BLaER1 treated with 17β-estradiol and CSF1 and Interleukin-3, amounts not matched to agents 10 nM and 100 nM (cell line): ENCODE results near the gene FGD3.
A peak's percentile ranks its signal among the peaks of the same experiment; 100 is the strongest.

Experiments
- H3K27ac ChIP-seq, 11 experiments: shearing (Covaris generic); formaldehyde crosslinking; 2 replicates each; pipeline ENCODE4 v1.8.1; 2022
- H3K27me3 ChIP-seq, 11 experiments: shearing (Covaris generic); formaldehyde crosslinking; 2 replicates each; pipeline ENCODE4 v1.8.1; 2022
- H3K36me3 ChIP-seq, 11 experiments: shearing (Covaris generic); formaldehyde crosslinking; 2 replicates each; pipeline ENCODE4 v1.8.1; 2022
- H3K4me1 ChIP-seq, 10 experiments: shearing (Covaris generic); formaldehyde crosslinking; 2 replicates each; pipeline ENCODE4 v1.8.1; 2022
- H3K4me2 ChIP-seq, 11 experiments: shearing (Covaris generic); formaldehyde crosslinking; 2 replicates each; pipeline ENCODE4 v1.8.1; 2022
- H3K4me3 ChIP-seq, 10 experiments: shearing (Covaris generic); formaldehyde crosslinking; 2 replicates each; pipeline ENCODE4 v1.8.1; 2022
- H3K9ac ChIP-seq, 11 experiments: shearing (Covaris generic); formaldehyde crosslinking; 2 replicates each; pipeline ENCODE4 v1.8.1; 2022
- H3K9me3 ChIP-seq, 11 experiments: shearing (Covaris generic); formaldehyde crosslinking; replicated peaks in 1 of 11; 2 replicates each; pipeline ENCODE4 v1.8.1; 2022
- H4K20me1 ChIP-seq, 11 experiments: shearing (Covaris generic); formaldehyde crosslinking; 2 replicates each; pipeline ENCODE4 v1.8.1; 2022
- Cebpa-rat ChIP-seq, 11 experiments: shearing (Covaris generic); IDR thresholded peaks; 2 replicates each; pipeline ENCODE4 v1.8.1; 2022

FGD3 gene

GRCh38 chr9:93057042-93057702 lies 109.8 kb downstream of the FGD3 start:
- no peak overlapping the region for H3K4me3 ChIP-seq
- TF ChIP-seq Cebpa-rat (IDR thresholded peaks at IDR 0.05) = no peak
- 0 out of 22 replicates have a peak overlapping the region, but pooled peaks of 2 of the 11 experiments have one; percentile 3 to 50 for H3K9ac ChIP-seq
- H3K27me3 ChIP-seq = no peaks in the 10 kb centered on the region
- peaks cover 0 to 6% (median 0%) of the 10 kb centered on the region in 11 experiments; a peak in 2 of 22 replicates for H4K20me1 ChIP-seq
- no peaks in the 10 kb centered on the region for H3K9me3 ChIP-seq
- H3K36me3 ChIP-seq = no peaks in the 10 kb centered on the region
- peak overlapping the region in 5 of 11 experiments; percentile 43 to 75 (median 71); a peak in 10 of 22 replicates for H3K27ac ChIP-seq
- peak overlapping the region in 7 of 11 experiments; percentile 27 to 97 (median 74); a peak in 13 of 22 replicates for H3K4me2 ChIP-seq
- peaks cover 65 to 92% (median 87%) of the 10 kb centered on the region in 10 experiments for H3K4me1 ChIP-seq

GRCh38 chr9:93057703-93058354 lies 110.5 kb downstream of the FGD3 start:
- peak overlapping the region in 7 of 11 experiments; percentile 38 to 75 (median 66); a peak in 12 of 22 replicates for H3K27ac ChIP-seq

DNA sequence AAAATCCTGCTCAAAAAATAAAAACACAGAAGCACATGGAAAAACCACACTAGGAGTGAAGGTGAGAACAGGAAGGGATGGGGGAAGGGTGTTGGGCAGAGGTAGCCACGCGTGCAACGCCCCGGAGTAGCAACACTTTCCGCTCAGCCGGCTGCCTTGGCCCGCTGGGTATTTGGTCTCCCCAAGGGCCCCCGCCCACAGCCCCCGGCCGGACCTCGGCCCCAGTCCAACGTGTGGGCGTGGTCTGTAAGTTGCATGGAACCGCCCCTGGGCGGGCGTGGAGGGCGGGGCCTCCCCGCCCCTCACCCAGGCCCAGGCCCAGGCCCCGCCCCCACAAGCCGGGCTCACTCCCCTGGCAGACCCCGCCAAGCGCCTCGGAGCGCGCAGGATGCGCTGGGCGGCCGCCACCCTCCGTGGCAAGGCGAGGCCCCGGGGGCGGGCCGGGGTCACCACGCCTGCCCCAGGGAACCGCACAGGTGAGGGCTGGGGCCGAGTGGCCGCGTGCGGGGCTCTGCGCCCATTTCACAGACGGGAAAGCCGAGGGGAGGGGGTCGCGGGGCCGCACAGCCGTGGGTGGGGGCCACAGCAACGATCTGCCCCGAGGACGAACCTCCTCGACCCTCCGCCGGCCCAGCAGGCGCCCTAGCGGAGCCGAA lies 111.2 kb downstream of the FGD3 start, which contains the start of gene SUSD3:
Gene SUSD3, plus strand, starts transcription at position 347 of the 656 bp plus-strand sequence. Its CDS starts 42 bp downstream, at position 389.
- Histone ChIP-seq H3K36me3 (no peaks in the 10 kb centered on the region), H3K27ac (peak within 1 kb of the TSS; percentile 12 to 89 (median 73); a peak in 21 of 22 replicates), H4K20me1 (peaks cover 0 to 11% (median 0%) of the 10 kb centered on the region in 11 experiments; a peak in 2 of 22 replicates), H3K9me3 (no peaks in the 10 kb centered on the region), H3K4me1 (peaks cover 70 to 96% (median 91%) of the 10 kb centered on the region in 10 experiments), H3K27me3 (no peaks in the 10 kb centered on the region), H3K4me3 (peak within 1 kb of the TSS; percentile 54 to 73 (median 62)), H3K9ac (peak within 1 kb of the TSS; percentile 66 to 80 (median 73)), H3K4me2 (peak within 1 kb of the TSS; percentile 87 to 99 (median 94))
- TF ChIP-seq Cebpa-rat (IDR thresholded peaks at IDR 0.05) = no peak

More at GRCh38 chr9:93057703-93058354, 110.5 kb downstream of the FGD3 start:
- no peaks in the 10 kb centered on the region for H3K36me3 ChIP-seq
- no peak for TF ChIP-seq Cebpa-rat (IDR thresholded peaks at IDR 0.05)
- H3K9ac ChIP-seq = peak overlapping the region in 4 of 11 experiments; percentile 41 to 52 (median 50); a peak in 5 of 22 replicates
- peaks cover 0 to 9% (median 0%) of the 10 kb centered on the region in 11 experiments; a peak in 2 of 22 replicates for H4K20me1 ChIP-seq
- no peaks in the 10 kb centered on the region for H3K9me3 ChIP-seq
- peaks cover 70 to 96% (median 91%) of the 10 kb centered on the region in 10 experiments for H3K4me1 ChIP-seq
- H3K4me2 ChIP-seq = peak overlapping the region in 9 of 11 experiments; percentile 24 to 97 (median 74); a peak in 16 of 22 replicates
- no peak overlapping the region for H3K4me3 ChIP-seq
- H3K27me3 ChIP-seq = no peaks in the 10 kb centered on the region

DNA sequence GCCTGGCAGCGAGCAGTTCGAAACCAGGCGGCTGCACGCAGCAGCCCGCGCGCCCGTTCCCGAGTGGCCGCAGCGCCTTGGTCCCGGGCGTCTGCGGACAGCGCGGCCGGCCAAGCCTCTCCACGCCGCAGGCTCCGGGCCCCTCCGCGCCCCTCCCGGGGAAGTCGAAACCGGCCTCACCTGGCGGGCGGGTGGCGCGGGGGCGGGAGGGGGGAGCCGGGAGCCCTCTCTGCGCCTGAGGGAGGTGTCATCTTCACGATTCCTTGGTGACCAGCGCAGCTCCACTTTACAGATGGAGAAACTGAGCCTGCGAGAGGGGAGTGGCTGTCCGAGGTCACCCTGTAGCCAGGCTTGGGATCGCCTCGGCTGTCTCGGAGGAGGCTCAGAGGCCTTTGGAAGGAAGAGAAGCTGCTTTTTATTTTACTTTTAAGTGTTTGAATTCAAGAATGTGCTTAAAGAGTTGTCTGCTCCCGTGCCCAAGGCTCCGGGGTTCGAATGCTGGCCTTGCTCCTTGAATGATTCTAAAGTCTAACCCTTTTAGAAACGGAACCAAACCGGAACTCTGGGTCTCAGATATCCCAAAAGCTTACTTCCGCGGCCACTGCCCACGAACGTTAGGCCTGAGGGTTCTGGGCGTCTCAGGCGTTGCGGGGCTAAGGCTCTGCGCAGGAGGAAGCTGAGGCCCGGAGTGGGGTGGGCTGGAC lies 111.8 kb downstream of the FGD3 start:
- H3K9me3 ChIP-seq = no peaks in the 10 kb centered on the region
- no peaks in the 10 kb centered on the region for H3K27me3 ChIP-seq
- H3K36me3 ChIP-seq = no peaks in the 10 kb centered on the region
- H4K20me1 ChIP-seq = peaks cover 0 to 11% (median 0%) of the 10 kb centered on the region in 11 experiments; a peak in 2 of 22 replicates
- peak overlapping the region; percentile 54 to 73 (median 62) for H3K4me3 ChIP-seq
- H3K27ac ChIP-seq = peak overlapping the region; percentile 12 to 89 (median 73); a peak in 21 of 22 replicates
- peaks cover 70 to 96% (median 91%) of the 10 kb centered on the region in 10 experiments for H3K4me1 ChIP-seq
- peak overlapping the region; percentile 66 to 80 (median 73) for H3K9ac ChIP-seq
- peak overlapping the region; percentile 87 to 99 (median 94) for H3K4me2 ChIP-seq
- no peak for TF ChIP-seq Cebpa-rat (IDR thresholded peaks at IDR 0.05)

GRCh38 chr9:93059715-93060578 lies 112.6 kb downstream of the FGD3 start:
- peak overlapping the region; percentile 54 to 73 (median 62) for H3K4me3 ChIP-seq
- peak overlapping the region; percentile 54 to 80 (median 71) for H3K9ac ChIP-seq
- TF ChIP-seq Cebpa-rat (IDR thresholded peaks at IDR 0.05) = no peak
- no peaks in the 10 kb centered on the region for H3K9me3 ChIP-seq
- H3K4me2 ChIP-seq = peak overlapping the region; percentile 87 to 99 (median 94)
- H3K27ac ChIP-seq = peak overlapping the region; percentile 12 to 89 (median 73); a peak in 21 of 22 replicates
- peaks cover 0 to 11% (median 0%) of the 10 kb centered on the region in 11 experiments; a peak in 2 of 22 replicates for H4K20me1 ChIP-seq
- H3K36me3 ChIP-seq = no peaks in the 10 kb centered on the region
- no peaks in the 10 kb centered on the region for H3K27me3 ChIP-seq
- peaks cover 70 to 96% (median 91%) of the 10 kb centered on the region in 10 experiments for H3K4me1 ChIP-seq

GRCh38 chr9:93060746-93061259 lies 113.5 kb downstream of the FGD3 start:
- H3K9me3 ChIP-seq = no peaks in the 10 kb centered on the region
- H3K4me3 ChIP-seq = peak overlapping the region in 2 of 10 experiments; percentile 65 to 73; a peak in 3 of 20 replicates
- H3K9ac ChIP-seq = peak overlapping the region in 9 of 11 experiments; percentile 3 to 80 (median 69); a peak in 6 of 22 replicates
- no peaks in the 10 kb centered on the region for H3K27me3 ChIP-seq
- H3K36me3 ChIP-seq = no peaks in the 10 kb centered on the region
- H4K20me1 ChIP-seq = peaks cover 0 to 11% (median 0%) of the 10 kb centered on the region in 11 experiments; a peak in 2 of 22 replicates
- H3K4me1 ChIP-seq = peaks cover 70 to 96% (median 91%) of the 10 kb centered on the region in 10 experiments
- peak overlapping the region in 9 of 11 experiments; percentile 21 to 89 (median 76); a peak in 15 of 22 replicates for H3K27ac ChIP-seq
- TF ChIP-seq Cebpa-rat (IDR thresholded peaks at IDR 0.05) = no peak
- H3K4me2 ChIP-seq = peak overlapping the region; percentile 87 to 99 (median 94)

DNA sequence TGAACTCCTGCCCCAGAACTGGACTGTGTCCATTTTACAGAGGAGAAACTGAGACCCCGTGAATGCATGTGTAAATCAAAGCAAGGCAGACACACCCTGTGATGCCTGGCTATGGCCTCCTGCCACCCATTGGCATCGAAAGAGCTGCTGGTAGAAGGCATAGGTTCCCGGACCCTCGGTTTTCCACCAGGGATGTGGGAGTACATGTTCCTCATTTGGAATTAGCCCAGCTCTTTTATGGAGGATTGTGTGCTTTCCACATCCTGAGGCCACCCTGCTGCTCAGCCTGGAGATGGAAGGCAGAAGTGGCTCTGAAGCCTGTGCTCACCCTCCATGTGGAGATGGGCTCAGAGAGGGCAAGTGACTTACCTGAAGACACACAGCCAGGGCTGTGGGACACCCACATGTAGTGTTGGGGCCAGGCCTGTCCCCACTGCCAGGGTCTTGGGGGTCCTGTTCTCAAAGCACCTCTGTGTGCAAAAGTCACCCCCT lies 114.0 kb downstream of the FGD3 start:
- H3K9ac ChIP-seq = peak overlapping the region in 9 of 11 experiments; percentile 3 to 80 (median 54); a peak in 12 of 22 replicates
- H3K4me1 ChIP-seq = peaks cover 71 to 98% (median 91%) of the 10 kb centered on the region in 10 experiments
- H3K4me2 ChIP-seq = peak overlapping the region; percentile 87 to 99 (median 94)
- no peaks in the 10 kb centered on the region for H3K9me3 ChIP-seq
- H3K27me3 ChIP-seq = no peaks in the 10 kb centered on the region
- TF ChIP-seq Cebpa-rat (IDR thresholded peaks at IDR 0.05) = no peak
- no peaks in the 10 kb centered on the region for H3K36me3 ChIP-seq
- peaks cover 0 to 11% (median 0%) of the 10 kb centered on the region in 11 experiments; a peak in 2 of 22 replicates for H4K20me1 ChIP-seq
- H3K27ac ChIP-seq = peak overlapping the region in 8 of 11 experiments; percentile 68 to 91 (median 85); a peak in 16 of 22 replicates
- H3K4me3 ChIP-seq = peak overlapping the region in 3 of 10 experiments; percentile 4 to 65 (median 14); a peak in 2 of 20 replicates
